ENCODE data around the gene CALN1. TPM values are rescaled to one million over a fixed set of nuclear protein-coding genes. Genes with fewer than 3 reads are reported as not detected.

The CALN1 gene
- total RNA-seq, 2 donors from 2014 or later: 4.3 to 6.9 TPM

GRCh38 chr7:72092769-72093168 is 319.4 kb downstream of the CALN1 start:
- H3K36me3 Mint-ChIP-seq (ENCODE audit: low read depth): no peaks in the 10 kb centered on the region
- H3K9ac ChIP-seq (ENCODE audit: extremely low read depth, low read length, poor library complexity, severe bottlenecking): no peak overlapping the region
- H3K9me3 Mint-ChIP-seq: peaks cover 6% of the 10 kb centered on the region

GRCh38 chr7:72087926-72088325 is 324.2 kb downstream of the CALN1 start:
- no peak for TF ChIP-seq CTCF (conservative IDR thresholded peaks at IDR 0.05)
- H3K27me3 ChIP-seq (ENCODE audit: control insufficient read depth, insufficient read depth, low read length, poor library complexity, severe bottlenecking): no peaks in the 10 kb centered on the region
- no peak overlapping the region for H3K9ac ChIP-seq (ENCODE audit: extremely low read depth, low read length, poor library complexity, severe bottlenecking)
- no peak for DNase-seq
- H3K4me1 Mint-ChIP-seq: no peaks in the 10 kb centered on the region
- no peaks in the 10 kb centered on the region for H3K27me3 Mint-ChIP-seq (ENCODE audit: insufficient read depth)
- peaks cover 12% of the 10 kb centered on the region for H3K9me3 ChIP-seq (ENCODE audit: control insufficient read depth, low read length)
- no peak overlapping the region for H3K4me3 ChIP-seq (ENCODE audit: low read length)
- H3K27ac Mint-ChIP-seq: no peak overlapping the region
- no peak overlapping the region for H3K4me3 Mint-ChIP-seq
- H3K36me3 ChIP-seq (ENCODE audit: control insufficient read depth, insufficient read depth, low read length): no peaks in the 10 kb centered on the region
- H3K9me3 Mint-ChIP-seq: peaks cover 6% of the 10 kb centered on the region
- no peak overlapping the region for H3K27ac ChIP-seq (ENCODE audit: low read depth, low read length)
- no peaks in the 10 kb centered on the region for H3K36me3 Mint-ChIP-seq (ENCODE audit: low read depth)
- H3K4me1 ChIP-seq (ENCODE audit: control insufficient read depth, insufficient read depth, low read length): no peaks in the 10 kb centered on the region
- WGBS, 2 experiments (ENCODE audit: insufficient coverage in 1 of 2, insufficient read length in 1 of 2): 72 to 73% methylated on average over 5 of the region's 5 CpGs

More at GRCh38 chr7:72092769-72093168, 319.4 kb downstream of the CALN1 start:
- no peak for TF ChIP-seq CTCF (conservative IDR thresholded peaks at IDR 0.05)
- no peak overlapping the region for H3K4me3 ChIP-seq (ENCODE audit: low read length)
- H3K9me3 ChIP-seq (ENCODE audit: control insufficient read depth, low read length): peaks cover 12% of the 10 kb centered on the region
- H3K4me1 Mint-ChIP-seq: peaks cover 5% of the 10 kb centered on the region
- no peaks in the 10 kb centered on the region for H3K27me3 ChIP-seq (ENCODE audit: control insufficient read depth, insufficient read depth, low read length, poor library complexity, severe bottlenecking)
- H3K4me3 Mint-ChIP-seq: no peak overlapping the region
- H3K27ac Mint-ChIP-seq: no peak overlapping the region
- DNase-seq: no peak
- no peaks in the 10 kb centered on the region for H3K36me3 ChIP-seq (ENCODE audit: control insufficient read depth, insufficient read depth, low read length)
- 77 to 96% methylated on average over 4 to 5 of the region's 5 CpGs for WGBS, 2 experiments (ENCODE audit: insufficient coverage in 1 of 2, insufficient read length in 1 of 2)
- peaks cover 11% of the 10 kb centered on the region for H3K27me3 Mint-ChIP-seq (ENCODE audit: insufficient read depth)
- no peaks in the 10 kb centered on the region for H3K4me1 ChIP-seq (ENCODE audit: control insufficient read depth, insufficient read depth, low read length)
- no peak overlapping the region for H3K27ac ChIP-seq (ENCODE audit: low read depth, low read length)

- 92 to 97% methylated on average over 3 to 6 of the region's 7 CpGs for WGBS, 2 experiments (ENCODE audit: insufficient coverage in 1 of 2, insufficient read length in 1 of 2)
These were observed 331.1 kb downstream of the CALN1 start for GRCh38 chr7:72080865-72081510.

More at GRCh38 chr7:72080865-72081510, 331.1 kb downstream of the CALN1 start:
- Histone ChIP-seq H3K27me3 (ENCODE audit: control insufficient read depth, insufficient read depth, low read length, poor library complexity, severe bottlenecking) (no peaks in the 10 kb centered on the region), H3K27ac (ENCODE audit: low read depth, low read length) (no peak overlapping the region), H3K4me1 (ENCODE audit: control insufficient read depth, insufficient read depth, low read length) (no peaks in the 10 kb centered on the region), H3K9ac (ENCODE audit: extremely low read depth, low read length, poor library complexity, severe bottlenecking) (no peak overlapping the region), H3K9me3 (ENCODE audit: control insufficient read depth, low read length) (no peaks in the 10 kb centered on the region), H3K4me3 (ENCODE audit: low read length) (no peak overlapping the region), H3K36me3 (ENCODE audit: control insufficient read depth, insufficient read depth, low read length) (no peaks in the 10 kb centered on the region)
- Mint-ChIP-seq H3K4me3 (no peak overlapping the region), H3K36me3 (ENCODE audit: low read depth) (no peaks in the 10 kb centered on the region), H3K27ac (no peak overlapping the region), H3K9me3 (no peaks in the 10 kb centered on the region), H3K27me3 (ENCODE audit: insufficient read depth) (no peaks in the 10 kb centered on the region), H3K4me1 (no peaks in the 10 kb centered on the region)
- no peak for TF ChIP-seq CTCF (conservative IDR thresholded peaks at IDR 0.05)
- no peak for DNase-seq

Measured in endodermal cell (in vitro differentiated cells).